ENCODE data around the gene IFNAR1. TPM values are rescaled to one million over a fixed set of nuclear protein-coding genes. Genes with fewer than 3 reads are reported as not detected.

Gene IFNAR1
- total and polyA plus RNA-seq, 2 donors (not counting 1 experiment from before 2014, with no cell fraction given) = 14.8 to 55.7 TPM

- Mint-ChIP-seq H3K4me1 (peaks cover 53% of the 10 kb centered on the region), H3K27me3 (no peaks in the 10 kb centered on the region), H3K4me3 (no peak overlapping the region), H3K9me3 (ENCODE audit: insufficient read depth) (no peaks in the 10 kb centered on the region), H3K27ac (peak overlapping the region; percentile 81)
- peaks cover 0 to 12% (median 0%) of the 10 kb centered on the region in 3 donors for H3K9me3 ChIP-seq (ENCODE audit: control extremely low read depth in 1 of 3, control insufficient read depth in 2 of 3, insufficient read depth in 1 of 3, low read length in 2 of 3)
- CTCF ChIA-PET = interaction anchor here (0.7 to 3.9 kb wide), 8 partner anchors 8 to 49 kb away, joined by 3 to 24 read pairs (median 5); no protein-coding TSS in a partner anchor
- H3K4me1 ChIP-seq (ENCODE audit: control insufficient read depth in 2 of 2, insufficient read depth in 2 of 2, low read length in 2 of 2) = peaks cover 38 to 53% of the 10 kb centered on the region in 2 donors
- intact Hi-C loops (cut with micrococcal nuclease) = no loop called here
- WGBS (ENCODE audit: insufficient coverage) = 75% methylated on average over 3 of the region's 6 CpGs
- no peak for TF ChIP-seq CTCF (IDR thresholded peaks at IDR 0.05)
- no peak for TF ChIP-seq EZH2 (IDR thresholded peaks at IDR 0.05; ENCODE audit: borderline replicate concordance, insufficient read depth, low read depth, low read length, poor library complexity, severe bottlenecking)
- POLR2A ChIA-PET = interaction anchor here (1.1 to 1.4 kb wide), 3 partner anchors 10 to 34 kb away, joined by 4 read pairs; no protein-coding TSS in a partner anchor
- DNase-seq = no peak
- no peak overlapping the region for H2AFZ ChIP-seq (ENCODE audit: insufficient read depth, low read depth, low read length, poor library complexity, severe bottlenecking)
- no peak overlapping the region for H3K27ac ChIP-seq (ENCODE audit: low read length in 2 of 2)
- H4K20me1 ChIP-seq (ENCODE audit: control insufficient read depth, insufficient read depth, low read length, poor library complexity, severe bottlenecking) = no peaks in the 10 kb centered on the region
- no peak for ATAC-seq (ENCODE audit: low read depth)
- no peaks in the 10 kb centered on the region for H3K36me3 ChIP-seq (replicated peaks in 1 of 2; ENCODE audit: control extremely low read depth in 1 of 2, control insufficient read depth in 1 of 2, extremely low read depth in 1 of 2, insufficient read depth in 2 of 2, low read length in 1 of 2)
- H3K27me3 ChIP-seq (replicated peaks in 1 of 4; ENCODE audit: control extremely low read depth in 1 of 4, control insufficient read depth in 3 of 4, insufficient read depth in 4 of 4, low read length in 3 of 4) = no peaks in the 10 kb centered on the region
- no peaks in the 10 kb centered on the region for H3K79me2 ChIP-seq (ENCODE audit: control insufficient read depth, insufficient read depth, low read length)
- no peak overlapping the region for H3K4me2 ChIP-seq (replicated peaks; ENCODE audit: low read depth, low read length, poor library complexity, severe bottlenecking)
- no peak overlapping the region for H3K9ac ChIP-seq (ENCODE audit: low read length)
- H3K4me3 ChIP-seq (ENCODE audit: control extremely low read depth in 1 of 5, extremely low read depth in 1 of 5, insufficient read depth in 1 of 5, low read depth in 2 of 5, low read length in 4 of 5) = no peak overlapping the region
Observed at GRCh38 chr21:33395891-33396331, 71.1 kb downstream of the IFNAR1 start.

GRCh38 chr21:33396436-33396835, 71.7 kb downstream of the IFNAR1 start:
- Mint-ChIP-seq H3K4me3 (no peak overlapping the region), H3K9me3 (ENCODE audit: insufficient read depth) (no peaks in the 10 kb centered on the region), H3K27me3 (no peaks in the 10 kb centered on the region), H3K4me1 (peaks cover 56% of the 10 kb centered on the region), H3K27ac (no peak overlapping the region)
- intact Hi-C loops (cut with micrococcal nuclease) = no loop called here
- no peaks in the 10 kb centered on the region for H3K36me3 ChIP-seq (replicated peaks in 1 of 2; ENCODE audit: control extremely low read depth in 1 of 2, control insufficient read depth in 1 of 2, extremely low read depth in 1 of 2, insufficient read depth in 2 of 2, low read length in 1 of 2)
- TF ChIP-seq CTCF (IDR thresholded peaks at IDR 0.05) (no peak), EZH2 (IDR thresholded peaks at IDR 0.05; ENCODE audit: borderline replicate concordance, insufficient read depth, low read depth, low read length, poor library complexity, severe bottlenecking) (no peak)
- H3K4me2 ChIP-seq (replicated peaks; ENCODE audit: low read depth, low read length, poor library complexity, severe bottlenecking) = no peak overlapping the region
- ATAC-seq (ENCODE audit: low read depth) = no peak
- POLR2A ChIA-PET = interaction anchor here (1.0 to 1.4 kb wide), 4 partner anchors 10 to 35 kb away, joined by 3 to 4 read pairs (median 4); no protein-coding TSS in a partner anchor
- H3K27ac ChIP-seq (ENCODE audit: low read length in 2 of 2) = no peak overlapping the region
- no peak overlapping the region for H3K9ac ChIP-seq (ENCODE audit: low read length)
- H2AFZ ChIP-seq (ENCODE audit: insufficient read depth, low read depth, low read length, poor library complexity, severe bottlenecking) = no peak overlapping the region
- WGBS (ENCODE audit: insufficient coverage) = 100% methylated on average over 4 of the region's 6 CpGs
- H3K4me1 ChIP-seq (ENCODE audit: control insufficient read depth in 2 of 2, insufficient read depth in 2 of 2, low read length in 2 of 2) = peaks cover 41 to 59% of the 10 kb centered on the region in 2 donors
- no peaks in the 10 kb centered on the region for H3K79me2 ChIP-seq (ENCODE audit: control insufficient read depth, insufficient read depth, low read length)
- H3K27me3 ChIP-seq (replicated peaks in 1 of 4; ENCODE audit: control extremely low read depth in 1 of 4, control insufficient read depth in 3 of 4, insufficient read depth in 4 of 4, low read length in 3 of 4) = no peaks in the 10 kb centered on the region
- peaks cover 0 to 12% (median 0%) of the 10 kb centered on the region in 3 donors for H3K9me3 ChIP-seq (ENCODE audit: control extremely low read depth in 1 of 3, control insufficient read depth in 2 of 3, insufficient read depth in 1 of 3, low read length in 2 of 3)
- no peak overlapping the region for H3K4me3 ChIP-seq (ENCODE audit: control extremely low read depth in 1 of 5, extremely low read depth in 1 of 5, insufficient read depth in 1 of 5, low read depth in 2 of 5, low read length in 4 of 5)
- H4K20me1 ChIP-seq (ENCODE audit: control insufficient read depth, insufficient read depth, low read length, poor library complexity, severe bottlenecking) = no peaks in the 10 kb centered on the region
- no peak for DNase-seq
- CTCF ChIA-PET = interaction anchor here (0.7 to 3.9 kb wide), 9 partner anchors 8 to 49 kb away, joined by 3 to 24 read pairs (median 4); no protein-coding TSS in a partner anchor
